ENCODE data around the gene ALDH9A1. TPM values are rescaled to one million over a fixed set of nuclear protein-coding genes. Genes with fewer than 3 reads are reported as not detected.
"Not testable (repeated sequence)": the region's sequence is repeated elsewhere in the genome, so short reads cannot be mapped to it uniquely, and the experiment has no call there.

The ALDH9A1 gene
- total RNA-seq, 1 donor from 2014 or later, result 75.6 TPM

DNA sequence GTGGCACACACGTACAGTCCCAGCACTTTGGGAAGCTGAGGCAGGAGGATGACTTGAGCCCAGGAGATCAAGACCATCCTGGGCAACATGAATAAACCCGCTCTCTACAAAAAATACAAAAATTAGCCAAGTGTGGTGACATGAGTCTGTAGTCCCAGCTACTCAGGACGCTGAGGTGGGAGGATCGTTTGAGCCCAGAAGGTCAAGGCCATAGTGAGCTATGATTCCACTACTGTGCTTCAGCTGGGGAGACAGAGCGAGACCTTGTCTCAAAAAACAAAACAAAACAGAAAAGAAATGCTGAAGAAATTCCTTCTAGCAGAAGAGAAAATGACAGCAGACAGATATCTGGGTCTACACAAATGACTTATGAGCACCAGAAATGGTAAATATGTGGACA lies 10.3 kb downstream of the ALDH9A1 start:
- no peak for DNase-seq (ENCODE audit: low read depth, low spot score)

DNA sequence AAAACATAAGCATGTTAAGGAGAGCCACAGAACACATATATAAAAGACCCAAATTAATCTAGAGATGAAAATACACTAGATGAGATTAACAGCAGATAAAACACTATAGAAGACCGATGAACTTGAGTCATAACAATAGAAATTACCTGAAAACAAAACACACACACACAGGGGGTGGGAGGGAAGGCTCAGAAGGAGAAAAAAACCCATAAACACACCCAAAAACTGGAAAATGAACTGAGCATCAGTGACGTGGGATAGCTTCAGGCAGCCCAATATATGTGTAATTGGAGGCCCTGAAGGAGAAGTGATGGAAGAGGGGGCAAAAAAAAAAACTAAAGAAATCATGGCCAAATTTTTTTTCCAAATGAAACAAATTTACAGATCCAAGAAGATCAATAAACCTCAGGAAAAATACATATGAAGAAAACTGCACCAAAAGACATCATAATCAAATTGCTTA lies 11.4 kb downstream of the ALDH9A1 start:
- DNase-seq (ENCODE audit: low read depth, low spot score), result no peak

DNA sequence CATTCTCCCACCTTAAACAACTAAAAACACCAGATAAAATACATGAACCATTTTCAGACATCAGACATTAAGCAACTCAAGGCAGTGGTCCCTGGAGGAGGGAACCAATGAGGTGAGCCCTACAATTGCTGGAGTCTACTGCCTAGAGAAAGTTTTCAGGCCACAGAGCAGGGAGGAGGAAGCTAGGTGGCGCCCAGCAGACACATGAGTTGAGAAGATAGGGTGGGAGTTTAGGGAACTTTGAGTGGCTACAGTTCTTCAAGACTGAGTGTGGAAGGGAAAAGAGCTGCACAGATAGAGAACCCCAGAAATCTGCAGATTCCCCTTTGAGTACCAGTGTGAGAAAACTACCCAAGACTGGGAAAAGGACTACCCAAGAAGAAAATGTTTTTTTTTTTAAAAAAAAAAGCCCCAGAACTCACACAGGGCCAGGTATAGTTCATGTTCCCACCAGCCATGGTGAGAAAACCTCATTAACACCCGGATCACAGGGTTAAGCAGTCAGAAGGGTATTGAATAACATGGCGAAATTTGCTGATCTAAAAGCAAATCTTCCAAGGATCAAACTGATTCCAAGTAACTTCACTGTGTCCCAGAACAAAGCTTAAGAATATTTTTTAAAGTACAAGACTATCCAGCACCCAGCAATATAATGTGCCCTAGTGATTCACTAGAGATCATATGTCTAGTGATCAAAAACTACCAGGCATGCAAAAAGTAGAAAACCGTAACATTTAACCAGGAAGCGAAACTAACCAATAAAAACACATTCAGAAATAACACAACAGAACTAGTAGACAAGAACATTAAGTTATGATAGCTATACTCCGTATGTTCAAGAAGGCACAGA lies 12.0 kb downstream of the ALDH9A1 start:
- DNase-seq (ENCODE audit: low read depth, low spot score), result no peak

DNA sequence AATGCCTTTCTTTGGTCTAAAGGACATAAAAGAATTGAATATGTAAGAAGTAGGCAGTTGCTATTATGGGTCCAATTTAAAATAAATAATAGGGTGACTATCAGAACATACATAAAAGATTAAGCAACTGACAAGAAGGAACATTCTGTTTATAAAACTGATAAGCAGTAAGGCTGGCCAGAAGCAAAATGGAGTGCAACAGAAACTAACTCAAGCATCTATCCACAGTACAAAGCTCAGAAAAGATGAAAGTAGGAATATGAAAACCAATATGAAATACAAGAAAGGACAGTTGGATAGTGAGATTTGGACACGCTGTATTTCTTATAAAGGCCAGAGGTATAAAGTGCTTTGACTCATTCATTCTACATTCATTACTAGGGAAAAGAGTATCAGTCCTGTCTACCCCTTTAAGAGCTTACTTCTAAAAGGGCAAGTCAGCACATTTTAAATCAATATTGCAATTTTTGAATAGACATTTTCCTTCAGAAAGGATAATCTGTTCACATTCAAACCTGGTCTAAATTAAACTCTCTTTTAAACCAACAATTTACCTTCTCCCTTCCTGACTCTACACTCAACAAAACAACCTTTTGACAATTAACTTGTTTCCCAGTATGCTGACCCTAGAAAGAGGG lies 14.4 kb downstream of the ALDH9A1 start:
- no peak for DNase-seq (ENCODE audit: low read depth, low spot score)

DNA sequence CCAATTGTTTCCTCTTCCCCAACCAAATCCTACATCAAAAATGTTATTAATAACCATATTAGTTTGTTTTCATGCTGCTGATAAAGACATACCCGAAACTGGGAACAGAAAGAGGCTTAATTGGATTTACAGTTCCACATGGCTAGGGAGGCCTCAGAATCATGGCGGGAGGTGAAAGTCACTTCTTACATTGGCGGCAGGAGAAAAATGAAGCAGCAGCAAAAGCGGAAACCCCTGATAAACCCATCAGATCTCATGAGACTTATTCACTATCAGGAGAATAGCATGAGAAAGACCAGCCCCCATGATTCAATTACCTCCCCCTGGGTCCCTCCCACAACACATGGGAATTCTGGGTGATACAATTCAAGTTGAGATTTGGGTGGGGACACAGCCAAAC lies 17.6 kb downstream of the ALDH9A1 start:
- not testable (repeated sequence) for DNase-seq (ENCODE audit: low read depth, low spot score)

GRCh38 chr1:165680303-165680702 lies 18.1 kb downstream of the ALDH9A1 start:
- DNase-seq (ENCODE audit: low read depth, low spot score), result no peak

DNA sequence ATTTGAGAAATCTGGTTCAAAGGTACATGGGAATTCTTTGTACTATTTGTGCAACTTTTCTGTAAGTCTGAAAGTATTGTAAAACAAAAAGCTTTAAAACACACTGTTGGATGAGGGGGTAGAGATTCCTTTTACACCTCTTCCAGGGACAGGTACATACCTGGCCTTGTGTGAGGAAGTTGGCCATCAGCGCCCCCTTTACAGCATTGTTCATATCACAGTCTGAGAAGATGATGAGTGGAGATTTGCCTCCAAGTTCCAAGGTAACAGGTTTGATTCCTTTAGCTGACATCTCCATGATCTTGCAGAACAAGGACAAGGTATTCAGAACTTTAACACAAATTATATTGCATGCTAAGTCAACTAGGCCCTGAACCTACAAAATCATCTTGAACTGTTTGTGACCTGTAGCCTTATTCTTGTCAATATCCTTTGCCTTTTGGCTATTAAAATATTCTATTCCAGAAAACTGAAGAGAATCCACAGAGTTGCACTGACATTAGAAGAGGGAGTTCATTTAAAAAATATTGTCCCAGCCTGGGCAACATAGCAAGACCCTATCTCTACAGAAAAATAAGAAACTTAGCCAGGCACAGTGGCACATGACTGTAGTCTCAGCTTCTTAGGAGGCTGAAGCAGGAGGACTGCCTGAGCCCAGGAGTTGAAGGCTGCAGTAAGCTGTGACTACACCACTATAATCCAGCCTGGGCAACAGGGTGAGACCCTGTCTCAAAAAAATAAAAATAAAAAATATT lies 18.9 kb downstream of the ALDH9A1 start:
- DNase-seq (ENCODE audit: low read depth, low spot score), result no peak

DNA sequence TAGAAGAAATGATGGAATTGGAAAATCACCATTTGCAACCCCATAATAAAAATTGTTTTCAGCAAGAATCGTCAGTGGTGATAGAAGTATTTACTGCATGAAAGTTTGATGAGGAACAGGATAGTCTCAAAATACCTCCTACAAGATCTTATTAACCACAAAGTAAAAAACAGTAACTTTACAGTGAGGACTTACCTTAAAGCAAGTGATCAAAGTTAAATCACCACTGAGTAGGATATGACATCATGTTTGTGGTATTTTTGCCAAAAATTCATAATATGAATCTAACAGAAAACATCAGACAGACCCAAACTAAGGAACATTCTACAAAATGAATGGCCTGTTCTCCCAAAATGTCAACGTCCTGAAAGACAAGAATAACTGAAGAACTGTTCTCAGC lies 19.9 kb downstream of the ALDH9A1 start:
- no peak for DNase-seq (ENCODE audit: low read depth, low spot score)

GRCh38 chr1:165675794-165676193 lies 22.6 kb downstream of the ALDH9A1 start:
- DNase-seq (ENCODE audit: low read depth, low spot score), result no peak

GRCh38 chr1:165674599-165674998 lies 23.8 kb downstream of the ALDH9A1 start:
- no peak for DNase-seq (ENCODE audit: low read depth, low spot score)

- DNase-seq (ENCODE audit: low read depth, low spot score), result no peak
These were observed 26.8 kb downstream of the ALDH9A1 start for GRCh38 chr1:165671526-165671925.

DNA sequence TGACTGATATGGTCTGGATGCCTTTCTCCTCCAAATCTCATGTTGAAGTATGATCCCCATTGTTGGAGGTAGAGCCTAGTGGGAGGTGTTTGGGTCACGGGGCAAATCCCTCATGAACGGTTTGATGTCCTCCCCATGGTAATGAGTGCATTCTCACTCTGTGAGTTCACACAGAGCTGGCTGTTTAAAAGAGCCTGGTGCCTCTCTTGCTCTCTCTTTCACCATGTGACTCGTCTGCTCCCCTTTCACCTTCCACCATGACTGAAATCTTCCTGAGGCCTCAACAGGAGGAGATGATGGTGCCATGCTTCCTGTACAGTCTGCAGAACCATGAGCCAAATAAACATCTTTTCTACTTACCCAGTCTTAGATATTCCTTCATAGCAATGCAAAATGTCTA lies 30.2 kb downstream of the ALDH9A1 start:
- no peak for DNase-seq (ENCODE audit: low read depth, low spot score)

DNA sequence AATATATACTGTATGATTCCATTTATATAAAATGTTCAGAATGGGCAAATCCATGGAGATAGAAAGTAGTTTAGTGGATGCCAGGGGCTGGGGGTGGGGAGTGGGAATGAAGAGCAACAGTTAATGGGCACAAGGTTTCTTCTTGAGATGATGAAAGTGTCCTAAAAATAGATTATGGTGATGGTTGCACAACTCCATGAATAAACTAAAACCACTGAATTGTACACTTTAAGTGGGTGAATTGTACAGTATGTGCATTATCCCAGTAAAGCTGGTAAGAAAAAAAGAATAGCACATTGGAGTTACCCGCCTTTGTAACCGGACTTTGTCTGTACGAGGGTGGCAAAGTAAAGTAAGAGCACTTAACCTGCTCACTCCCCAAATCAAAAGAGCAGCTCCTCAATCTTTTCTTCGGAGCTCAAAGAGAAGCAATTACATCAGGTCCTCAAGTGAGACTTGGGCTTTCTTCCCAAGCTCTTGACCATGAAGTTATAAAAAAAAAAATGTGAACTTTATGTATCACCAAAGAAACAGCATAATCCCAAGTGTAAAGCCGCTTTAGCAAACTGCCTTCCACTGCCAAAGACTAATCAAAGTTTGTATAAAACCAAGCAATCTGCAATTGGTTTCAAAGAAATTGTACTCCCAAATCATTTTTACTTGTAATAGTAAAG lies 32.1 kb downstream of the ALDH9A1 start:
- no peak for DNase-seq (ENCODE audit: low read depth, low spot score)

DNA sequence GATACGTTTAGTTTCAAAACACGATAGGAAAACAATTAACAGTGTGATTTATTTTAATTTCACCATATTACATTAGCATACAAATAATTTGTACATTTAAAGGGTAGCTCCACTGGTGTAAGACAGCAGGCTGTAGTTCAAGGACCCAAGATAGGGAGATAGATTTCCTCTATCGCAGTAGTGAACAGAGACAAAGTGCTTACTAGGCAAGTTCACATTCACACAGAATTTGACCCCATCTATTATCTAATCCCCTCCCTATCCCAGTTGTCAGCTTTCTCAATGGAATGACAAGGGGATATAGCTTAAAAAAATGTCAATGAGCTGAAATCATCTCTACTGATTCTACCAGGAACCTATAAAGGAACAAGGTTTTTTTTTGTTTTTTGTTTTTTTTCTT lies 36.2 kb downstream of the ALDH9A1 start:
- no peak for DNase-seq (ENCODE audit: low read depth, low spot score)

GRCh38 chr1:165661703-165662102 lies 36.7 kb downstream of the ALDH9A1 start:
- DNase-seq (ENCODE audit: low read depth, low spot score), result no peak

DNA sequence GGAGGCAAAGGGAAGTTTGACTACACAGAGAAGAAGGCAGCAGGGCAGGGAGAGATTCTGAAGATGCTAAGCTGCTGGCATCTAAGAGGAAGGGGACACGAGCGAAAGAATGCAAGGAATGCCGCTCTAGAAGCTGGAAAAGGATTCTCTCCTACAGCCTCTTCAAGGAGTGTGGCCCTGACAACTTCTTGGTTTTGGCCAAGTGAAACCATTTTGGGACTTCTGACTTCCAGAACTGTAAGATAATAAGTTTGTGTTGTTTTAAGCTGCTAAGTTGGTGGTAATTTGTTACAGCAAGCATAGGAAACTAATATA lies 38.8 kb downstream of the ALDH9A1 start:
- no peak for DNase-seq (ENCODE audit: low read depth, low spot score)

DNA sequence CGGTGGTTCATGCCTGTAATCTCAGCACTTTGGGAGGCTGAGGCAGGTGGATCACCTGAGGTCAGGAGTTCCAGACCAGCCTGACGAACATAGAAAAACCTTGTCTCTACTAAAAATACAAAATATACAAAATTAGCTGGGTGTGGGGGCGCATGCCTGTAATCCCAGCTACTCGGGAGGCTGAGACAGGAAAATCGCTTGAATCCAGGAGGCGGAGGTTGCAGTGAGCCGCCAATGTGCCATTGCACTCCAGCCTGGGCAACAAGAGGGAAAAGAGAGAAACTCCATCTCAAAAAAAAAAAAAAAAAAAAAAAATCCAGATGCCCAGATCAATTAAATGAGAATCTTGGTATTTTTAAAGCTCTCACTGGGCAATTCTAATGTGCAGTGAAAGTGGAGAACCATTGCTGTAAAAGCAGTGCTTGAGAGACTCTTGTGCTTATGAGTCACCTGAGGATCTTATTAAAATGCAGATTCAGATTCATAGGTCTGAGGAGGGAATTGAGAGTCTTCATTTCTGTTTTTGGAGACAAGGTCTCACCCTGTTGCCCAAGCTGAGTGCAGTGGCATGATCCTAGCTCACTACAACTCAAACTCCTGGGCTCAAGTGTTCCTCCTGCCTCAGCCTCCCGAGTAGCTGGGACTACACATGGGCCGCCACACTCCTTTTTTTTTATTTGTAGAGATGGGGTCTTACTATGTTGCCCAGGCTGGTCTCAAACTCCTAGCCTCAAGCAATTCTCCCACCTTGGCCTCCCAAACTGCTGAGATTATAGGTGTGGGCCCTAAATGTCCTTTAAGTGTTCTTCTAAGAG lies 39.4 kb downstream of the ALDH9A1 start:
- DNase-seq (ENCODE audit: low read depth, low spot score), result not testable (repeated sequence)

GRCh38 chr1:165650981-165651625 lies 47.3 kb downstream of the ALDH9A1 start:
- DNase-seq (ENCODE audit: low read depth, low spot score), result no peak

- DNase-seq (ENCODE audit: low read depth, low spot score), result no peak
These were observed 49.3 kb downstream of the ALDH9A1 start for GRCh38 chr1:165648919-165649572.

DNA sequence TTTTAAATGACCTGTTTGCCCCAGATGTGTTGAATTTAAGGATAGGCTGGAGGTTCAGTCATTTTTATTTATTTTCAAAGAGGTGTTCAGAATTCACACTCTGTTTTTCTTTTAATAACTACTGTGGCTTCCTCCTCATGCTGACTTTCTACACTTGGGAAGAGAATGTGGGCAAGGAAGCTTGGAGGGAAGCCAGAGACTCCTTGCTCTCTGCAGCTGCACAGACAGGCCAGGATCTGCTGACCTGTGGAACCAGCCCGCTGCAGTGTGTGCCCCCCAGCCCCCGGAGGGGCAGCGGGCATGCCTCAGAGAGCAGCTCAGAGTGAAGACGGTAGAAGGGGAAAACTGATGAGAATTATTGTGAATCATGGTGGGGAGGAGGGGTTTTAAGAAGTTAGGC lies 50.4 kb downstream of the ALDH9A1 start:
- DNase-seq (ENCODE audit: low read depth, low spot score), result no peak

Measured in pulmonary artery endothelial cell (primary cell).